Measurements from ENCODE around the gene GAB2.

GRCh38 chr11:78355309-78355705 lies 62.3 kb downstream of the GAB2 start:
- TF ChIP-seq CTCF (IDR thresholded peaks at IDR 0.05) (no peak), POLR2A (IDR thresholded peaks at IDR 0.05) (no peak)
